MM.1S (cell line): ENCODE results near the gene COL6A5.

Experiments
- DNase-seq: peaks from one replicate; pipeline ENCODE4 v3.0.0-alpha.2; 2015
- H2AFZ ChIP-seq: fragments of 300-600 bp; sonication (generic); 2 replicates; pipeline ENCODE4 v1.6.0; 2016; ENCODE audit warnings: antibody characterized with exemption, low read length
- H3F3A ChIP-seq: fragments of 300-600 bp; sonication (generic); 2 replicates; pipeline ENCODE4 v1.6.1; 2016; ENCODE audit warnings: mild to moderate bottlenecking, antibody characterized with exemption, low read length, moderate library complexity, mixed read lengths; ENCODE audit not compliant: insufficient read depth
- H3K27ac ChIP-seq: fragments of 300-600 bp; sonication (generic); 2 replicates; pipeline ENCODE4 v1.5.1; 2016; ENCODE audit warnings: mild to moderate bottlenecking, low read length
- H3K27me3 ChIP-seq: fragments of 300-600 bp; sonication (generic); replicated peaks from 2 replicates; pipeline ENCODE4 v1.6.0; 2016; ENCODE audit warnings: low read length; ENCODE audit not compliant: insufficient read depth
- H3K36me3 ChIP-seq: fragments of 300-600 bp; sonication (generic); replicated peaks from 2 replicates; pipeline ENCODE4 v1.6.1; 2016; ENCODE audit warnings: mild to moderate bottlenecking, low read length, mixed read lengths; ENCODE audit not compliant: insufficient read depth
- H3K4me1 ChIP-seq: fragments of 300-600 bp; sonication (generic); 2 replicates; pipeline ENCODE4 v1.6.1; 2016; ENCODE audit warnings: low read length, mixed read lengths
- H3K4me2 ChIP-seq: fragments of 300-600 bp; sonication (generic); 2 replicates; pipeline ENCODE4 v1.6.0; 2016; ENCODE audit warnings: low read depth, low read length
- H3K4me3 ChIP-seq: fragments of 300-600 bp; sonication (generic); 2 replicates; pipeline ENCODE4 v1.5.1; 2016; ENCODE audit warnings: low read length, mixed read lengths
- H3K79me2 ChIP-seq: fragments of 300-600 bp; sonication (generic); 2 replicates; pipeline ENCODE4 v1.6.1; 2016; ENCODE audit warnings: mixed run types, low read length, mixed read lengths
- H3K9ac ChIP-seq: fragments of 300-600 bp; sonication (generic); 2 replicates; pipeline ENCODE4 v1.6.1; 2016; ENCODE audit warnings: low read length, mixed read lengths
- H3K9me2 ChIP-seq: fragments of 300-600 bp; sonication (generic); replicated peaks from 2 replicates; pipeline ENCODE4 v1.6.1; 2016; ENCODE audit warnings: mild to moderate bottlenecking, low read length, mixed read lengths; ENCODE audit not compliant: insufficient read depth
- H3K9me3 ChIP-seq: fragments of 300-600 bp; sonication (generic); replicated peaks from 2 replicates; pipeline ENCODE4 v1.6.1; 2016; ENCODE audit warnings: mild to moderate bottlenecking, low read length, mixed read lengths; ENCODE audit not compliant: insufficient read depth
- H4K20me1 ChIP-seq: fragments of 300-600 bp; sonication (generic); 2 replicates; pipeline ENCODE4 v1.6.1; 2016; ENCODE audit warnings: mild to moderate bottlenecking, low read length, moderate library complexity, mixed read lengths; ENCODE audit not compliant: insufficient read depth
- CTCF ChIP-seq: fragments of 300-600 bp; sonication (generic); IDR thresholded peaks from 2 replicates; pipeline ENCODE4 v1.5.1; 2016; ENCODE audit warnings: antibody characterized with exemption, low read length, mixed read lengths
- EZH2 ChIP-seq: fragments of 300-600 bp; sonication (generic); optimal IDR thresholded peaks from 2 replicates; pipeline ENCODE3; 2017; ENCODE audit warnings: low read depth, mild to moderate bottlenecking, antibody characterized with exemption, low read length, mixed read lengths
- EZH2phosphoT487 ChIP-seq: fragments of 300-600 bp; sonication (generic); IDR thresholded peaks from 2 replicates; pipeline ENCODE4 v1.6.1; 2018; ENCODE audit warnings: antibody characterized with exemption, low read length

Gene COL6A5

GRCh38 chr3:130392266-130392665 lies 46.8 kb downstream of the COL6A5 start:
- H3K79me2 ChIP-seq: no peaks in the 10 kb centered on the region
- no peaks in the 10 kb centered on the region for H3K9me2 ChIP-seq
- H3K4me1 ChIP-seq: no peaks in the 10 kb centered on the region
- H4K20me1 ChIP-seq: no peaks in the 10 kb centered on the region
- no peak overlapping the region for H3K4me2 ChIP-seq
- no peak for TF ChIP-seq EZH2
- TF ChIP-seq EZH2phosphoT487: no peak
- no peak for TF ChIP-seq CTCF
- no peaks in the 10 kb centered on the region for H3K36me3 ChIP-seq
- no peak overlapping the region for H3K27ac ChIP-seq
- no peak overlapping the region for H3K9ac ChIP-seq
- no peak overlapping the region for H3K4me3 ChIP-seq
- no peaks in the 10 kb centered on the region for H3F3A ChIP-seq
- H2AFZ ChIP-seq: no peak overlapping the region
- no peaks in the 10 kb centered on the region for H3K27me3 ChIP-seq
- H3K9me3 ChIP-seq: no peaks in the 10 kb centered on the region
- no peak for DNase-seq

- Histone ChIP-seq H3K27me3 (no peaks in the 10 kb centered on the region), H3K4me3 (no peak overlapping the region), H2AFZ (no peak overlapping the region), H3K9me2 (no peaks in the 10 kb centered on the region), H3K4me2 (no peak overlapping the region), H3F3A (no peaks in the 10 kb centered on the region), H3K27ac (no peak overlapping the region), H3K4me1 (no peaks in the 10 kb centered on the region), H3K79me2 (no peaks in the 10 kb centered on the region), H4K20me1 (no peaks in the 10 kb centered on the region), H3K9ac (no peak overlapping the region), H3K36me3 (no peaks in the 10 kb centered on the region), H3K9me3 (no peaks in the 10 kb centered on the region)
- TF ChIP-seq EZH2 (no peak), EZH2phosphoT487 (no peak), CTCF (no peak)
- no peak for DNase-seq
Measured at GRCh38 chr3:130393594-130393993, 48.1 kb downstream of the COL6A5 start.

GRCh38 chr3:130395331-130395730 lies 49.9 kb downstream of the COL6A5 start:
- Histone ChIP-seq H3K4me1 (no peaks in the 10 kb centered on the region), H4K20me1 (no peaks in the 10 kb centered on the region), H3K9me2 (no peaks in the 10 kb centered on the region), H3K9me3 (no peaks in the 10 kb centered on the region), H3K27ac (no peak overlapping the region), H2AFZ (no peak overlapping the region), H3K79me2 (no peaks in the 10 kb centered on the region), H3F3A (no peaks in the 10 kb centered on the region), H3K27me3 (no peaks in the 10 kb centered on the region), H3K4me3 (no peak overlapping the region), H3K4me2 (no peak overlapping the region), H3K36me3 (no peaks in the 10 kb centered on the region), H3K9ac (no peak overlapping the region)
- DNase-seq: no peak
- no peak for TF ChIP-seq EZH2phosphoT487
- no peak for TF ChIP-seq EZH2
- TF ChIP-seq CTCF: no peak
